GM19452 (cell line): ENCODE results near the gene MAPKAP1.
A peak's percentile ranks its signal among the peaks of the same experiment; 100 is the strongest.
"Not testable (repeated sequence)": the region's sequence is repeated elsewhere in the genome, so short reads cannot be mapped to it uniquely, and the experiment has no call there.

ENCODE experiments used
- ATAC-seq: cut with Tn5 transposase; IDR thresholded peaks from one replicate; pipeline ENCODE4 v1.9.1; 2021; ENCODE audit not compliant: unreplicated experiment

The MAPKAP1 gene

DNA sequence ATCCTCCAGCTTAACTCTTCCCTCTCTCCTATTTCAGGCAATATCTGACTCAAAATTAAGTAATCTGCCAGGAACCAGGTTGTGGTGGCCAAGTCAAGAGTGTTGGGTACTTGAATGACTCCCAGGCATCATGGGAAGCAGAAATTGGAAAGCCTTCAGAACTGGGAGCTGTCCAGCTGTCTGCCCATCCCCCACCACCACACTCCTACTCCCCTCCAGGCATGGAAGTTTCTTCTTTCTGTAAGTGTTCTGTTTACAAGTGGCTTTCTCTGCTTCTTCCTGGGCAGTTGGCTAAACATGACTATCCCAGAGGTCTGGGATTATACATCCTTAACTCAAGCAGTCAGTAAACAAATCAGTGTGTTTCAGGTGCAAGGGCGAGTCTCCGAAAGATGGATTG, 25.6 kb upstream of the MAPKAP1 start:
- ATAC-seq, result no peak

DNA sequence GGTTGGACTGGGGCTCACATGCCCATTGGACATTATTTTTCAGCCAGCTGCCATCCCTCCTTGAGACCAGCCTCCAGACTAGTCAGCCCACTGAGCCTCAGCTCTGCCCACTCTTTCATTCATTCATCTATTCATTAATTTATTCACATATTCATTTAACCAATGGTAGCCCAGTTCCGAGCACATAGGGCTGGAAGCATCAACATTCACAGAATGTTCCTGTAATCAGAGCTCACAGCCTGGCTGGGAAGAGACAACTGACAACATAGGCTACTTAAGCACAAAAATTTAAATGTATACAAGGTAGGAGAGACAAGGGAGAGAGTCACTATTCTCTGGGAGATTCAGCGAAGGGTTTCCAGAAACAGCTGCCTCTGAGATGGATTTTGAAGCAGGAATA, 23.2 kb upstream of the MAPKAP1 start:
- ATAC-seq, result no peak

GRCh38 chr9:125726456-125727132, 19.6 kb upstream of the MAPKAP1 start:
- ATAC-seq, result no peak

GRCh38 chr9:125707472-125707804, 430 bp upstream of the MAPKAP1 start:
- peak; percentile 22 for ATAC-seq

DNA sequence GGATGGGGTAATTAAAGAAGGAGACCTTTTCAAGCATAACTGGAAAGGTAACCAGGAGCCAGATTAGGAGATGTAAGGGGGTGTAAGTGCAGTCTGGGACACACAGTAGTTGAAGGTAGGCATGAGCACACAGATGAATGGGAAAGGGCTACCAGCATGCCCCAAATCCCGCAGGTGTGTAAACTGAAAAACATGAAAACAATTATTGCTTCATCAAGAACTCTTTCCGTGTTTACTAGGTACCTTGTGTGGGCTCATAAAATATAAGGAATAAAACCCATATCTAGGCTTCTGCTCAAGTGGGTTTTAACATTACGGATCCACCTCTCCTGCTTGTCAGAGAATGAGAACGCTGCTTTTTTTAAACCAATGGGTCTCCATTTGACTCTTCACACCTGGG, 1.1 kb downstream of the MAPKAP1 start:
- ATAC-seq, result no peak

GRCh38 chr9:125703662-125704061, 3.3 kb downstream of the MAPKAP1 start:
- no peak for ATAC-seq

- peak; percentile 48 for ATAC-seq
Measured at GRCh38 chr9:125701351-125701750, 5.7 kb downstream of the MAPKAP1 start.

DNA sequence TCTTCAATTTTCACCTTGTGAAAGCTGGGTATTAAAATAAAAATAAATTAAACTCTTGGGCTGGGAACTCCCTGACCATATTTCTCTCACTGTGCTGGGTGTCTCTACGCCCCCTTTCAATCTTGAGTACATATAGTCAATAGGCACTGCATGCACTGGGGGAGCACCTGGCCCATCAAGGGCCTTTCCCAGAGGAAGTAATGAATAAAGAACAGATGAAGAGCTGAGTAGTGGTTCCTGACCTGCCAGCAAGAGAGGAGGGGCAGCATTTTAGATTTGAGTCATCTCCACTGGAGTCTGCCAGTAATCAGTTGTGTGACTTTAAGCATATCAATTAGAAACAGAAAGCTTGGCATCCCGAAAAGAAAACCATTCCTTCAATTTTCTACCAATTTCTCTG, 6.2 kb downstream of the MAPKAP1 start:
- ATAC-seq, result peak; percentile 79

- ATAC-seq, result no peak
Measured at GRCh38 chr9:125699870-125700269, 7.1 kb downstream of the MAPKAP1 start.

- ATAC-seq, result no peak
Measured at GRCh38 chr9:125696106-125696647, 10.8 kb downstream of the MAPKAP1 start.

GRCh38 chr9:125695548-125695947, 11.5 kb downstream of the MAPKAP1 start:
- not testable (repeated sequence) for ATAC-seq

DNA sequence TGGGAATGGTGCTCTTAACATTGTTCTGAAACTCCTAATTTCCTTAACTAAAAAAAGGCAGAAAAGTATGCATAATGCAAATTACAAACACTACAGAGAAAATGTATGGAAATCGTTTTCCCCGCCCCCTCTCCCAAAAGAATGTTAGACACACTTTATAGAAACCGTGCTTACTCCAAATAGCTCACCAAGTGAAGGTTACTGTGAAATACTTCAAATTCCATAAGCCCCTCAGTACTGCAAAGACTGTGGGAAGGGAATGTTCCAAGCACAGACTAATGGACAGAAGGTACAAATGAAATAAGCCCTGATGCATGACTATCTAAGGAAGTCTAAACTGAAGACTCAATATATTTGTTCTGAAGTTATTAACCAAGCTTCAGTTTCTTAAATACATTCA, 12.5 kb downstream of the MAPKAP1 start:
- ATAC-seq, result no peak

DNA sequence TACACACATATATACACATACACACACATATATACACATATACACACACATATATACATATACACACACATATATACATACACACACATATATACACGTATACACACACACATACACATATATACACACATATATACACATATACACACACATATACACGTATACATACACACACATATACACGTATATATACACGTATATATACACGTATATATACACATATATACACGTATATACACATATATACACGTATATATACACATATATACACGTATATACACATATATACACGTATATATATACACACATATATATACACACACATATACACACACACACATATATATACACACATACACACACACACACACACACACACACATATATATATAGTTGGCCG, 13.5 kb downstream of the MAPKAP1 start:
- ATAC-seq, result not testable (repeated sequence)

DNA sequence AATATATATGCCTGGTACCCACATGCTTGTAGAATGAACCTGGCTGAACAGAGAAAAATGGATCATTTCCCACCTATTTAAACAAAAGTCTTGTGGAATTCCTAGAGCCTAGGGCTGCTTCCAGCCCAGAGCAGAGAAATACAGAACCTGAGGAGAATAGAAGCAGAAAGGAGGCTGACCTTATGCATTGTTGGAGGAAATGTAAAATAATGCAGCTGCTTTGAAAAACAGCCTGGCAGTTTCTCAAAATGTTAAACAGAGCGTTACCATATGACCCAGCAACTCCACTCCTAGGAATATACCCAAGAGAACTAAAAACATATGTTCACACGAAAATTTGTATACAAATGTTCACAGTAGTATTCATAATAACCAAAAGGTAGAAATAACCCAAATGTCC, 15.1 kb downstream of the MAPKAP1 start:
- ATAC-seq, result no peak

DNA sequence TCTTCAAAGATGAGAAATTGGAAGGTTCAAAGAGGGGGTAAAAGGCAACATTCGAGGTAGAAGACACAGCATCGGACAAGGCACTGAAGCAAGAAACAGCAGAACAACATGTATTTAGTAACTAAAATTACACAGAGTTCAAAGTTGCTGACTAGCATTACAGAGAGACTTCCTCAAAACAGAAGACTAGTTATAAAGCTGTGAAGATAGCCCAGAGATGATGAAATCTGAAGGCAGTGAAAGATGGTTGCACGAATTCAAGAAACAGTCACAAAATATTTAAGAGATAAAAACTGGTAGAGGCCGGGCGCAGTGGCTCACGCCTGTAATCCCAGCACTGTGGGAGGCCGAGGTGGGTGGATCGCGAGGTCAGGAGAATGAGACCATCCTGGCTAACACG, 16.3 kb downstream of the MAPKAP1 start:
- ATAC-seq, result no peak

GRCh38 chr9:125687163-125687863, 19.7 kb downstream of the MAPKAP1 start:
- no peak for ATAC-seq

- ATAC-seq, result no peak
Measured at GRCh38 chr9:125685167-125685566, 21.8 kb downstream of the MAPKAP1 start.

GRCh38 chr9:125683486-125683885, 23.5 kb downstream of the MAPKAP1 start:
- no peak for ATAC-seq

- no peak for ATAC-seq
Measured at GRCh38 chr9:125682340-125682739, 24.7 kb downstream of the MAPKAP1 start.

- ATAC-seq, result no peak
Measured at GRCh38 chr9:125681657-125682056, 25.4 kb downstream of the MAPKAP1 start.

- ATAC-seq, result no peak
Measured at GRCh38 chr9:125681086-125681622, 25.9 kb downstream of the MAPKAP1 start.

- ATAC-seq, result no peak
Measured at GRCh38 chr9:125680445-125680844, 26.6 kb downstream of the MAPKAP1 start.
